ENCODE measurements around the gene SLC17A1.

DNA sequence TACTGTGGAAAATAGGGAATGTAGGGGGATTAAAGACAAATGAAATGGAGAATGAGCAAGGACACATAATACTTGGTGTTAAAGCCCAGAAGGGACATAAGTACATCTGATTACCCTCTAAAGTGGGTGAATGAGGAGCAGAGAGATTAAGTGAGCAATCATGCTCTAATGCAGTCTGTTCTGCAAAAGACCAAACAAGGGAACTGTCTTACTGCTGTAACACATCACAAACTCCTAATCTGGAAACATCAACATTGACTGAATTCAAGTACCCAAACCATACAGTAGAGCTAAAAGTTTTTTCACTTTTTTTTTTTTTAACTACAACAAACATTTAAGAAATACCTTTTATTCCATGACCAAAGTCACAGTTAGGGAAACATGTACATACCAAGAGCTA lies 96.6 kb downstream of the SLC17A1 start:
- TF ChIP-seq, protein P1, sequence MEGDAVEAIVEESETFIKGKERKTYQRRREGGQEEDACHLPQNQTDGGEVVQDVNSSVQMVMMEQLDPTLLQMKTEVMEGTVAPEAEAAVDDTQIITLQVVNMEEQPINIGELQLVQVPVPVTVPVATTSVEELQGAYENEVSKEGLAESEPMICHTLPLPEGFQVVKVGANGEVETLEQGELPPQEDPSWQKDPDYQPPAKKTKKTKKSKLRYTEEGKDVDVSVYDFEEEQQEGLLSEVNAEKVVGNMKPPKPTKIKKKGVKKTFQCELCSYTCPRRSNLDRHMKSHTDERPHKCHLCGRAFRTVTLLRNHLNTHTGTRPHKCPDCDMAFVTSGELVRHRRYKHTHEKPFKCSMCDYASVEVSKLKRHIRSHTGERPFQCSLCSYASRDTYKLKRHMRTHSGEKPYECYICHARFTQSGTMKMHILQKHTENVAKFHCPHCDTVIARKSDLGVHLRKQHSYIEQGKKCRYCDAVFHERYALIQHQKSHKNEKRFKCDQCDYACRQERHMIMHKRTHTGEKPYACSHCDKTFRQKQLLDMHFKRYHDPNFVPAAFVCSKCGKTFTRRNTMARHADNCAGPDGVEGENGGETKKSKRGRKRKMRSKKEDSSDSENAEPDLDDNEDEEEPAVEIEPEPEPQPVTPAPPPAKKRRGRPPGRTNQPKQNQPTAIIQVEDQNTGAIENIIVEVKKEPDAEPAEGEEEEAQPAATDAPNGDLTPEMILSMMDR (IDR thresholded peaks at IDR 0.05) = no peak
- no peak for TF ChIP-seq POLR2A (IDR thresholded peaks at IDR 0.05)
